ENCODE results near the gene LGR6.
"Not testable (repeated sequence)": the region's sequence is repeated elsewhere in the genome, so short reads cannot be mapped to it uniquely, and the experiment has no call there.

The LGR6 gene

DNA sequence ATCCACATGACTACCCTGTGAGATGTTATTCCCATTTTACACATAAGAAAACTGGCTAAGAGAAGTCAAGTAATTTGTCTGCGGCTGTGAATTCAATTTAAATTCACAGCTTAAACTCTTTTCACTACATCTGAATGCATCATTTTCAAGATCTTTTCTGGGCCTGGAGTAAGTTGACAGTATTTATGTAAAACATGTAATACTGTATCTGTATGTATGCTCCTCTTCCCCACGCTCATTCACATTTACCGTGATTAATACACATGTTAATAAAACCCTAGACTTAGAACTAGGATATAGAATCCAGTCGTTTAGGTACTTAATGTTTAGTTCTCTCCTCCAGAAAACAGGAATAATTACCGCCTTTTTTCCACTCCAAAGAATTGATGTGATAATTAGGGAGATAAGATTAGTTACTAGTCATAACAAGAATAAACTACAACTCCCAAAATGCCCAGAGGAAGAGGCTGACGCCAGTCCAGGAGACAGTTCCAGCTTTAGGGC lies 154.5 kb downstream of the LGR6 start:
- DNase-seq: no peak

GRCh38 chr1:202348509-202349205 lies 155.1 kb downstream of the LGR6 start, which contains the start of gene PPP1R12B:
TSS of gene PPP1R12B (plus strand) at chr1:202348699. CDS start at chr1:202348852, 153 bp downstream.
- DNase-seq: peak; percentile 92

DNA sequence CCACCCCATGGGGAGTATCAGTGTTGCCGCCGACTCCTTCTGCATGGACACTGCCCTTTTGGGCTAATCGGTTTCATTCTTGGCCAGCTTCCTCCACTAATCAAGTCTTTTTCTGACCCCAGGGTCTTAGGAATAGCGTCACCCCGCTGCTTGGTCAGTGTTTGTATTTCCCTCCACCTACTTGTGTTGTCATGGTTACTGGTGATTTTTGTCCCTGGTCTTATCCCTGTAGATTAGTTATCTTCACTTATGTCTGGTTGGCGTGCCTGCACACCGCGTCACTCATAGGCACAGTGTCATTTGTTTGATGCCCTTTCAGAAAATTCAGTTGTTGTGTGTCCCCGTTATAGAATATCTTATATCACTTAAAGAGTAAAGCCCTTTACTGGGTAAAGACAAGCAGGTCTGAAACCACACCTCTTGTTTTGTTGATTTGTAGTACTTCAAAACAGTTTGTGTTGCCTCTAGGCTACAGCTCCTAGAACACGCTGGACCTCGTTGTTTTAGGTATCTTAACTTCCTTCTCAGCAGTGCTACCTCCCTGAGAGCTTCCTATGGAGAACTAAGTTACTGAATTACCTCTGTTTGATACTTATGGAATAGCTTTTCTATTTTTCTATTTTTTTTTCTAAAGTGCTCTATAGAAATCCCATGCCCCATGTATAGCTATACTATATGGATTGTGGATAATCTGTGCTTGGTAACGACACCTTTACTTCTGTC lies 155.8 kb downstream of the LGR6 start:
- no peak for DNase-seq

DNA sequence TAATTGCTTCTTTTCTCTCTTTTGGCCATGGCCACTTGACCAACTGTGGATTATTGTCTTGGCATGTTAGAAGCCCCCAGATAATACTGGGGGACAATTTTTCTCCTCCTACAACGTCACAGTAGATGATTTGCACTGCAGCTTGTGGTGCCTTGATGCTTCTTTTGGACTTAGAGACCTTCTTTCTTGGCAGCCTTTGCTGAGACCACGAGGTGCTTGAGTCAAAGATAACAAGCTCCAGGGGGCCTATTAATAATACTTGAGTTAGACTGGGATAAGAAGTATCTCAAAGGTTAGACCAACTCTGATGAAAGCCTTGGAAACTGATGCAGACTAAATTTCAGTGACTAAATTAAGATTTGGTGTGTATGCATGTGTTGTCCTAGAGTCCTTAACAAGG lies 158.1 kb downstream of the LGR6 start:
- no peak for DNase-seq

GRCh38 chr1:202352583-202353197 lies 159.1 kb downstream of the LGR6 start:
- not testable (repeated sequence) for DNase-seq

DNA sequence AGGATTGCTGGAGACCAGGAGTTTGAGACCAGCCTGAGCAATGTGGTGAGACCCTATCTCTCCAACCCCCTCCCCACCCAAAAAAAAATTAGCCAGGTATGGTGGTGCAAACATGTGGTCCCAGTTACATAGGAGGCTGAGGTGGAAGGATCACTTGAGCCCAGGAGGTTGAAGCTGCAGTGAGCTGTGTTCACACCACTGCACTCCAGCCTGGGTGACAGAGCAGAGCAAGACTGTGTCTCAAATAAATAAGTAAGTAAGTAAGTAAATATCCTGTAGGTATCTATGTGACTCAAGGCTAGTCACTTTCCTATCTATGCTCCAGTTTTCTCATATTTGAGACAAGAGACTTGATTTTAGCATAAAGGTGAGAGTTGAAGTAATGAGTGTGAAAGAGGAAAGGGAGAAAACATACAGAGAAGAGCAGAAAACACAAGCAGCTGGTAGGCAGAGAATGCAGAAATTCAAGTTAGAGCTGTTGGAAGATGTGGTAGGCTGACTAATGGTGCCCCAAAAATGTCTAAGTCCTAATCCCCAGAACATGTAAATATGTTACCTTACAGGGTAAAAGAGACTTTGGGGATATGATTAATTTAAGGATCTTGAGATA lies 162.4 kb downstream of the LGR6 start:
- no peak for DNase-seq

- no peak for DNase-seq
Observed at GRCh38 chr1:202357506-202357905, 163.9 kb downstream of the LGR6 start.

GRCh38 chr1:202361224-202361623 lies 167.6 kb downstream of the LGR6 start:
- no peak for DNase-seq

DNA sequence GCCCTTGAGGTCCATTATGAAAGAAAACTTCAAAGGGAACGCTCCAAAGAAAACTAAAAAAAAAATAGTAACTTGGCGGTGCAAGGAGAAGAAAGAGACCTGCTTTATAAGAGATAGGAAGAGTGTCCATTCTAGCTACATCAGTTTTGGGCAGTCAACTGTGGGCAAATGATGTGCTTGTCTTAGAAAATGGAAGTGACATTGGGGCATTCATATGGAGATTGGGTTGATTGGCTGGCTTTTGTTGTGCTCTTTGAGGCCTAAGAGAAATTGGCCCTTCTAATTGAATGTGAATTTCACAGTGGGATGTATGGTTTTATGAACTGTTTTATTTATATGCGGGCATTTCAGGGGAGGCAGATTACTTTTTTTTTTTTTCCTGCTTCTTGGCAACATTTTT lies 168.1 kb downstream of the LGR6 start:
- DNase-seq: no peak

- no peak for DNase-seq
Observed at GRCh38 chr1:202362212-202362611, 168.6 kb downstream of the LGR6 start.

DNA sequence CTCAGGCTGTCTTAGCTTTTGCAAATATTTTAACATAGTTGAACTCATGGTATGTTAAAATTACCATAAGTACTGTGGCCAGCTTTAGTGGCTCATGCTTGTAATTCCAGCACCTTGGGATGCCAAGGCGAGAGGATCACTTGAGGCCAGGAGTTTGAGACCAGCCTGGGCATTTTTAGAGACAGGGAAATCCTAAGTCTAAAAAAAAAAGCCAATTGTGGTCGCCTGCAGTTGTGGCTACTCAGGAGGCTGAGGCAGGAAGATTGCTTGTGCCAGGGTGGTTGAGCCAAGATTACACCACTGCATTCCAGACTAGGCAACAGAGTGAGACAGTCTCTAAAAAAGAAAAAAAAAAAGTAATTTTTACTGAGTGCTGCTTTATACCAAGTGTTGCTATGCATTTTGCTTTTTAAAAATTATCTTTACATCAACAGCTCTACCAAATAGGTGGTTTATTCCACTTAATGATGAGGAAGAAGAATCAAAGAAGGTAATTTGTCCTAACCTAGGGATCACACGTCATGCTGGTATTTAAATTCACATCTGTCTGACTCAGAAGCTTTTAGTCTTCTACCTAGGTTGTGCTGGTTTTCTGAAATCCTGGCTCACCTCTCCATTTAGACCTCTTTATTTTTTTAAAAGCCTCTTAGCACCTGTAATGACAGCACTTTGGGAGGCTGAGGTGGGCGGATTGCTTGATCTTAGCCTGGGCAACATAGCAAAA lies 171.7 kb downstream of the LGR6 start:
- no peak for DNase-seq

- DNase-seq: no peak
Observed at GRCh38 chr1:202367271-202367670, 173.7 kb downstream of the LGR6 start.
